GM12878 (cell line): ENCODE data around the gene DNAH17. TPM values are rescaled to one million over a fixed set of nuclear protein-coding genes. Genes with fewer than 3 reads are reported as not detected.
A peak's percentile ranks its signal among the peaks of the same experiment; 100 is the strongest.

ENCODE experiments used
- CREB1 ChIP-seq: IDR thresholded peaks from 2 replicates; pipeline ENCODE4 v1.6.1; 2012; ENCODE audit warnings: low read depth, mild to moderate bottlenecking, inconsistent platforms
- GATAD2B ChIP-seq: fragments of 450-650 bp; conservative IDR thresholded peaks from 2 replicates; pipeline ENCODE4 v1.6.1; 2017; ENCODE audit warnings: low read depth, mild to moderate bottlenecking, moderate library complexity
- MEF2A ChIP-seq: IDR thresholded peaks from 2 replicates; pipeline ENCODE4 v1.6.1; 2011; ENCODE audit warnings: low read depth, mild to moderate bottlenecking, low read length, moderate library complexity; ENCODE audit not compliant: insufficient read depth
- NKRF ChIP-seq: fragments of 450-650 bp; conservative IDR thresholded peaks from 2 replicates; pipeline ENCODE4 v1.6.1; 2017; ENCODE audit warnings: mild to moderate bottlenecking, moderate library complexity
- PBX3 ChIP-seq: IDR thresholded peaks from 2 replicates; pipeline ENCODE4 v1.6.1; 2011; ENCODE audit warnings: mild to moderate bottlenecking, low read depth, low read length, moderate library complexity; ENCODE audit not compliant: insufficient replicate concordance
- PKNOX1 ChIP-seq: fragments of 450-650 bp; IDR thresholded peaks from 2 replicates; pipeline ENCODE4 v1.6.1; 2016; ENCODE audit warnings: mild to moderate bottlenecking
- POLR2AphosphoS5 ChIP-seq: IDR thresholded peaks from 2 replicates; pipeline ENCODE4 v1.6.1; 2011; ENCODE audit warnings: mild to moderate bottlenecking, low read length, inconsistent platforms
- POU2F2 ChIP-seq: IDR thresholded peaks from 3 replicates; pipeline ENCODE4 v1.6.1; 2011; ENCODE audit warnings: low read depth, mild to moderate bottlenecking, low read length, borderline replicate concordance
- SIX5 ChIP-seq: IDR thresholded peaks from 2 replicates; pipeline ENCODE4 v1.6.1; 2011; ENCODE audit warnings: mild to moderate bottlenecking, low read depth, low read length, moderate library complexity; ENCODE audit not compliant: severe bottlenecking
- TBL1XR1 ChIP-seq: IDR thresholded peaks from 2 replicates; pipeline ENCODE4 v1.6.1; 2012; ENCODE audit warnings: low read depth, low read length, improper control_type of control experiment
- ZNF384 ChIP-seq: IDR thresholded peaks from 2 replicates; pipeline ENCODE4 v1.6.1; 2012; ENCODE audit warnings: low read depth, mild to moderate bottlenecking, low read length, improper control_type of control experiment, borderline replicate concordance
- ZNF592 ChIP-seq: fragments of 450-650 bp; IDR thresholded peaks from 2 replicates; pipeline ENCODE4 v1.6.1; 2017; ENCODE audit warnings: mild to moderate bottlenecking, moderate library complexity
- polyA plus RNA-seq, 11 experiments: library from polyadenylated mRNA; depleted of rRNA in 4 of 11; unstranded in 6 of 11; stranded (reverse) in 5 of 11; fragments of >200 nt; fragmentation: Nextera tagmentation in 4 of 11; fragmentation: Illumina TruSeq in 1 of 11; extraction: Ambion mirVana in 4 of 11; extraction: Trizol in 1 of 11; gene quantifications; 1 replicate in 1 of 11; 2 replicates in 10 of 11; pipeline versions ENCODE4 v1.2.1 to v1.2.3, GENCODE V29; 2011 to 2016; ENCODE audit warnings: inconsistent platforms in 2 of 11, missing spikeins in 2 of 11, low read depth in 1 of 11
- total RNA-seq, 4 experiments: library from RNA; depleted of rRNA in 3 of 4; stranded (reverse); fragments of >200 nt in 3 of 4; fragmentation: Illumina TruSeq in 1 of 4; extraction: Trizol in 1 of 4; gene quantifications; 2 replicates each; pipeline versions ENCODE4 v1.2.1 to v1.2.3, GENCODE V29; 2013 to 2021

Gene DNAH17
- total and polyA plus RNA-seq, 10 of the 15 experiments (the other 5 are each of a cell fraction or from before 2014, with no cell fraction given), result 0.16 to 2.9 (median 0.56) TPM

GRCh38 chr17:78378225-78379130, 198.7 kb downstream of the DNAH17 start, which contains the start of gene PGS1 (continued):
- TF ChIP-seq ZNF592 (no peak), PBX3 (no peak), POU2F2 (peak; percentile 65; the same call in 1 of the 3 replicates), ZNF384 (peak; percentile 20; the same call in 1 of the 2 replicates), GATAD2B (peak; percentile 94), TBL1XR1 (peak; percentile 59; the same call in 1 of the 2 replicates), POLR2AphosphoS5 (peak; percentile 58; the same call in 1 of the 2 replicates), CREB1 (peak; percentile 58; the same call in 1 of the 2 replicates), MEF2A (0 out of 2 replicates have a peak, but pooled peaks have one; percentile 34), NKRF (peak; percentile 87), PKNOX1 (no peak), SIX5 (peak; percentile 54)
